ENCODE measurements around the gene ADORA1.

- TF ChIP-seq CTCF (conservative IDR thresholded peaks at IDR 0.05 in 1 of 2, IDR thresholded peaks at IDR 0.05 in 1 of 2; ENCODE audit: extremely low read depth in 1 of 2, insufficient read depth in 1 of 2, low read depth in 1 of 2, low read length in 2 of 2) (no peak), EZH2 (IDR thresholded peaks at IDR 0.05; ENCODE audit: borderline replicate concordance, low read length) (no peak)
Measured at GRCh38 chr1:203165800-203166161, 38.3 kb downstream of the ADORA1 start.
